GM10266 (cell line): ENCODE measurements around the gene SNX13.

ENCODE experiments used
- DNase-seq: peaks from one replicate; pipeline ENCODE4 v3.0.0; 2012; ENCODE audit errors: extremely low spot score
- TF ChIP-seq, protein P1 (sequence below): IDR thresholded peaks from 2 replicates; pipeline ENCODE4 v1.5.1; 2012; ENCODE audit warnings: mild to moderate bottlenecking, low read depth; ENCODE audit not compliant: control insufficient read depth, insufficient read depth; ENCODE audit errors: missing control alignments

Gene SNX13

DNA sequence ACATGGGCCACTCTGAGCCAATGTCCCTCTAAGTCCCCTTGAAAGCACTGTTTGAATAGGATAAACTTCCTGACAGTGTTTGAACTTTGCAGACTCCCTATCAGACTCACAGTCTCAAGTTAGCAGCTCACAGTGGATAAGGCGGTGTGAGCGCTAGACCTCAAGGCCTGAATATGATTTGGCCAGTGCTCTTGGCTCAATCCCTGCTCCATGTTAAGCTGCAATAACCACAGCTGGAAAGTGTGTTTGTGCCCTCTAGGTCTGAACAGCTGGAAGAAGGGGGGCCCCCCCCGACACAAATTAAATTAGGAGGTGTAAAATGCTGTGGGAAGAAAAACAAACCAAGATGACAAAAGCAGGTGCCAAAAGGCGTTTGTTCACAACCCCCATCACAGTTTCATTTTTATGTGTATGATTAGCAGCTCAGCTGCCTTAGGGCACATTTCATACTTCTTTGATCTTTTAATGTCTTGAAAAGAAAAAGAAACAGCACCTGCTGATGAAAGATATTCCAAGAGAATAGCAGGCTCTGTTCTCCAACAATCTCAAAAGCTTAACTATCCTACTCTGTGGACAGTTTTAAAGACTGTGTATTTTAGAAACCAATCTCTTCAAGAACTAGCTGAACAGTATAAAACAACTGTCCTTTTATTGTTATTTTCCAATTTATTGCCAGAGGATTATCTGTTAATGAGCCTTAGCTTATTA is 167.6 kb downstream of the SNX13 start:
- no peak for DNase-seq
- TF ChIP-seq, protein P1, sequence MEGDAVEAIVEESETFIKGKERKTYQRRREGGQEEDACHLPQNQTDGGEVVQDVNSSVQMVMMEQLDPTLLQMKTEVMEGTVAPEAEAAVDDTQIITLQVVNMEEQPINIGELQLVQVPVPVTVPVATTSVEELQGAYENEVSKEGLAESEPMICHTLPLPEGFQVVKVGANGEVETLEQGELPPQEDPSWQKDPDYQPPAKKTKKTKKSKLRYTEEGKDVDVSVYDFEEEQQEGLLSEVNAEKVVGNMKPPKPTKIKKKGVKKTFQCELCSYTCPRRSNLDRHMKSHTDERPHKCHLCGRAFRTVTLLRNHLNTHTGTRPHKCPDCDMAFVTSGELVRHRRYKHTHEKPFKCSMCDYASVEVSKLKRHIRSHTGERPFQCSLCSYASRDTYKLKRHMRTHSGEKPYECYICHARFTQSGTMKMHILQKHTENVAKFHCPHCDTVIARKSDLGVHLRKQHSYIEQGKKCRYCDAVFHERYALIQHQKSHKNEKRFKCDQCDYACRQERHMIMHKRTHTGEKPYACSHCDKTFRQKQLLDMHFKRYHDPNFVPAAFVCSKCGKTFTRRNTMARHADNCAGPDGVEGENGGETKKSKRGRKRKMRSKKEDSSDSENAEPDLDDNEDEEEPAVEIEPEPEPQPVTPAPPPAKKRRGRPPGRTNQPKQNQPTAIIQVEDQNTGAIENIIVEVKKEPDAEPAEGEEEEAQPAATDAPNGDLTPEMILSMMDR, result no peak

DNA sequence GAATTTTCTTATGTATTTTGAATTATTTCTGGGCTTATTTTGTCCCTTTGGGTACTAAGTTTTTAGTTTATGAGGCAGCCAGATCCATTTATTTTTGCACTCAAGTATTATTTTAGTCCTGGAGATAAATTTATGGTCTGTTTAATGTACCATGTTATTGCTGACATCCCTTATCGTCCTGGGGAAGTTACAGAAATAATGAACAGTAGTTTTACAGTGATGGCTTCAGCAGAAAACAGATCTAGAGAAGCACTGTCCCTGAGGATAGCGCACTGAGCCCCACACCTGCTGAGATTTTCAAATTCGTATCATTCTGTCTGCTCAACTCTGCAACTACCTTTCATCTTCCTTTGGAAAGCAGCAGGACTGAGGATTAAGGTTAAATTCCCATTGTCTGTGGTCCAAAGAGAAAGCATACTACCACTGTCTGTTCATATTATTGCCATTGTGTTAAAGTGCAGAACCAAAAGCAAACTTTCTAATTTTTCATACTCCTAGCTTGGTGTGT is 168.3 kb downstream of the SNX13 start:
- TF ChIP-seq, protein P1, result no peak
- DNase-seq, result no peak

DNA sequence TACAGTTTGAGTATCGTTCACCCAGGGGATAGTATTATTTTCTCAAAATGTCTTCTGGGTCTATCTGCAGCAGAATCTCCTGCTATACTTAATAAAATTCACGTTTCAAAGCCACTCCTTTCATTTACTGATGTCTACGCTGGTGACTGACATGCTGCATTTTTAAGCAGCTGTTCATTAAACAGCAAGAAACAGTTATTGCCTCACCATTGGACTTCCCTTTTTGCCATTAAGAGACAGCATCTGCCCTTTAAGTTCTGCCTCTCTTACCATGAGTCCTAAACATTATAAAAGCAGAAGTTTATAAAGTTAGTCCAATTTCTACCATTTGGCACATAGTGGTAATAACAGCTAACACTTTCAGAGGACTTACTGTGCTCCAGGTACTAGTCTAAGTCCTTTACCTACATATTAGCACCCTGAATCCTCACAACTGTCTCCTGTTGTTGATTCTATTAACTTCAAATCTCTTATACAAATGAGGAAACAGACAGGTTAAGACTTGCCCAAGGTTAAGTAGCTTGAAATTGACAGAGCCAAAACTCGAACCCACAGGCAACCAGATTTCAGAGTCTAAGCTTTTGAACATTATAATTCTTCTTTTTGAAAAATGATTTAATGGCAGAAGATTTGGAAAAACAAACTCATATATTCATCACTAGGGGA is 169.5 kb downstream of the SNX13 start:
- TF ChIP-seq, protein P1, result no peak
- no peak for DNase-seq

DNA sequence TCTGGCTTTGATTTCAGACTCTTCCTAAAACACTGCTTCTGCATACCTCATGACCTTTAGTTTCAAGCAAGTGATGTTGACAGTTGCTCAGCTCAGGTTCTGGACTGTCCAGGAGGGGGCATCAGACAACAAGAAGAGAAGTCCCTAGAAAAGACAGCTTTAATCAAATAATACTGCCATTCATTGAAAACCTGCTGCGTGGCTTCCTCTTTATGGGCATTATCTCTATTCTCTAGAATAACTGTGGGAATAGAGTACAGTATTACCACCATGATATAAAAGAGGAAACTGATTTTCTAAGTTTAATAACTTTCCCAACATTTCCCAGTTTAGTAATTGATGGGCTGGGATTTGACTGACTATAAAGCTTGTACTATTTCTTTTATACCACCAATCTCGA is 170.4 kb downstream of the SNX13 start:
- peak; percentile 56 for DNase-seq
- TF ChIP-seq, protein P1, result peak; percentile 84

DNA sequence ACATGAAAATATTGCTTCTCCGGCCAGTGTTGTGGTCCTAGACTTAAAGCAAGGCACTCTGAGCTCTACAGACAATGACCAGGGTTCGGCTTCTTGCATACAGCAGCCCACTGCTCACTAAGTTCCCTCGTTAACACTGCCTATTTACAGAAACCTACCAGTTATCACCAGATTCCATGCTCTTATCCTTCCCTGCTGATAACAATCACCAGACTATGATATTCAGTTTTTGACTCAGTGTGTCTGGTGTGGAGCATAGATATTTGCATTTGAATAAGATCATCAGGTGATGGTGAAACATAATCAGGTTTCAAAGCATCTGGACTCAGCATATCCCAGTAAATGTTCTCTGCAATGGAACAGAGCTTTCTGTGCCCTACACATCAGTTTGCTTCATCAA is 182.3 kb downstream of the SNX13 start:
- TF ChIP-seq, protein P1, result no peak
- DNase-seq, result no peak

DNA sequence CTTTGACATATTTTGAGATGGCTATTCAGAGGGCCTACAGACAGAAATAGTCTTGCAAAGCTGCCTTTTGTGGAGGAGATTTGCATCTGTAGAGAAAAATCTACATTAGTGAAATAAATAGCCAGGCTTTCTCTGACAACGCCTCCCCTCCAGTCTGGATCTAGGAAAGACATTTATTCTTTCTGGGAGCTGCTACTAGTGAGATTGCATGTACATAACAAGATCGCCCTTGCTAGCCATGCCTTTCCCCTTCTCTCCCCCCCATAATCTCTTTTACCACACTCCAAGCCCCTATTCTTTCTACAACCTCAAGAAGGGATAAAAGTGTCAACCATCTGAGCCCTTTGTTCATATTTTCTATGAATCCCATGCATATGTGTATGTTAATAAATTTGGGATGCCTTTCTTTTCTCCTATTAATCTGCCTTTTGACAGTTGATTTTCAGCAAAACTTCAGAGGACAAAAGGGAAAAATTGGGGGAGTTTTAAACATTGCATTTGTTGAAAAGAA is 194.2 kb downstream of the SNX13 start:
- TF ChIP-seq, protein P1, result no peak
- no peak for DNase-seq

DNA sequence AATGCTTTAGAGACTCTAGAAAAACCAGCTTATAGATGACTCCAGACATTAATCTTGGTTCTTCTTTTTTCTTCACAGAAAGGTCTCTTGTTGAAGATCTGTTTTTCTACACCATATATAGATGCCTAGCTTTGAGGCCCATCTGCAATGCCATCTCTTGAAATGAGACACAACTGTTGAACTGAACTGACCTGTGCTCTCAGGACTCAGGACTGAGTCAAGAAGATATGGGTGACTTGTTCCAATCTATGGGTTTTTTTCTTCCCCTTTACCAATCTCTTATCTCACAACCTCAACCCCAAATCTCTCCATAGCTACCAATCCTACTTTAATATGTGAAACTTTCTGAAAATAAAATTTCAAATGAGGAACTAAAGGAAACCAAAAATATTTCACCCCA is 194.7 kb downstream of the SNX13 start:
- TF ChIP-seq, protein P1, result no peak
- DNase-seq, result no peak
